Stimulated activated naive CD8-positive, alpha-beta T cell treated with anti-CD3 and anti-CD28 coated beads, Interleukin-15, Interleukin-2, amounts not matched to agents 100 U/mL and 50 U/mL, for 24 hours (primary cell): Measurements from ENCODE around the gene LIMCH1.

Experiments
- ATAC-seq: fragments of 150-1000 bp; cut with Tn5 transposase; one replicate; pipeline ENCODE4 v1.10.0; 2021
- DNase-seq: peaks from one replicate; pipeline ENCODE4 v3.0.0; 2021

Gene LIMCH1

GRCh38 chr4:41528512-41529205 lies 9.3 kb upstream of the LIMCH1 start:
- DNase-seq, result no peak
- ATAC-seq, result no peak

DNA sequence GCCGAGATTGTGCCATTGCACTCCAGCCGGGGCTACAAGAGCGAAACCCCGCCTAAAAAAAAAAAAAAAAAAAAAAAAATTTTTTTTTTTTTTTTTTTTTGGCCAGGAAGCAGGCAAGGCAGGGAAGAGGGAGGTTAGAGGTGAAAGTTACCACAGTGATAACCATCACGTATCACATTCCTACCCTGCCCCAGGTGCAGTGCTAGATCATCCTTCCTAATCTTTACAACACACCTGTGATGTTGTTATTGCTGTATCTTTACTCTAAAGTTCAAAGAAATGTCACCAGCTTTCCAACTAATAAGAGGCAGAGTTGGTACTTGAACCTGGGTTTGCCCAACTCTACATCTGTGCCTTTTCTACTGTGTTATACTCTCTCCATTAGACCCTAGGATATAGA lies 7.2 kb upstream of the LIMCH1 start:
- DNase-seq (no peak), ATAC-seq (no peak)

GRCh38 chr4:41532336-41532735 lies 5.6 kb upstream of the LIMCH1 start:
- DNase-seq (no peak), ATAC-seq (no peak)

GRCh38 chr4:41532882-41533281 lies 5.1 kb upstream of the LIMCH1 start:
- no peak for ATAC-seq

DNA sequence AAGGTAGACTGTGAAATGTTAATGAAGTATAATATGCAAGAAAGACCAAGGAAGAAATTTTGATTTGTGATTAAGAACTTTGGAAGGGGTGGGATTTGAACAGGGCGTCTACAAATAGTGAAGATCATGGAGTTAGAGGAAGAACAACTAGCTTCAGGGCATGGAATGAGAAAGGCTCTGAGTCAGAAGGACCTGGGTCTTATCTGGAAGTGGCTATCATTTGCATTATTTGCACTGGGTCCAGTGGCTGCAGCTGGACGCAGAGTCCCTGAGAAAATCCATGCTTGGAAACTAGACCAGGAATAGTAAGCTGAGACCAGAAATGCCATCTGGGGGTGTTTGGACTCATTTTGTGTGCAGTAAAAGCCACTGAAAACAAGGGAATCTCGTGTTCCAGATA lies 4.3 kb upstream of the LIMCH1 start:
- DNase-seq (no peak), ATAC-seq (no peak)

More at GRCh38 chr4:41532882-41533281, 5.1 kb upstream of the LIMCH1 start:
- DNase-seq, result no peak

GRCh38 chr4:41534404-41534803 lies 3.6 kb upstream of the LIMCH1 start:
- ATAC-seq, result no peak
- DNase-seq, result no peak

- ATAC-seq (no peak), DNase-seq (no peak)
These were observed 2.0 kb upstream of the LIMCH1 start for GRCh38 chr4:41535911-41536371.

- ATAC-seq, result no peak
- DNase-seq, result no peak
These were observed 566 bp upstream of the LIMCH1 start for GRCh38 chr4:41537292-41537890.

GRCh38 chr4:41538887-41539498 lies 1.0 kb downstream of the LIMCH1 start:
- ATAC-seq, result no peak
- DNase-seq, result no peak

- DNase-seq, result no peak
- ATAC-seq, result no peak
These were observed 1.8 kb downstream of the LIMCH1 start for GRCh38 chr4:41539711-41540110.

- no peak for ATAC-seq
- no peak for DNase-seq
These were observed 2.7 kb downstream of the LIMCH1 start for GRCh38 chr4:41540687-41541086.

DNA sequence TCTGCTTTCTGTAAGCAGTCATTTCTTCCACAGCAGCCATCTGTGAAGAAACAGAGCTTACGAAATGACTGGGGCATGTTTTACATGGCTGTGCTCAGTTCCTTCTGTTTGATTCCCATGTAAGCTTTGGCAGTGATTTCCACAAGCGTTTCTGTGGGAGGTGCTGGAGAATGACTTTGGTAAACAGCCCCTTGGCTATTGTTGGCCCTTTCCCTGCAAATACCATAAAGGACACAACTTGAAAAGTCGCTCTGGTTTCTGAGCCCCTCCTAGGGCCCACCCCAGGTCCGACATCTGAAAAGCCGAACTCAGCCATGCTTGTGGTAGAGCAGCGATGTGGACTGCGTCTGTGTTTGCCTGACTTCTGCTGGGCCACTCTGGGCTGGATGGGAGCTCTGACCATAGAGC lies 3.7 kb downstream of the LIMCH1 start:
- DNase-seq (no peak), ATAC-seq (no peak)

DNA sequence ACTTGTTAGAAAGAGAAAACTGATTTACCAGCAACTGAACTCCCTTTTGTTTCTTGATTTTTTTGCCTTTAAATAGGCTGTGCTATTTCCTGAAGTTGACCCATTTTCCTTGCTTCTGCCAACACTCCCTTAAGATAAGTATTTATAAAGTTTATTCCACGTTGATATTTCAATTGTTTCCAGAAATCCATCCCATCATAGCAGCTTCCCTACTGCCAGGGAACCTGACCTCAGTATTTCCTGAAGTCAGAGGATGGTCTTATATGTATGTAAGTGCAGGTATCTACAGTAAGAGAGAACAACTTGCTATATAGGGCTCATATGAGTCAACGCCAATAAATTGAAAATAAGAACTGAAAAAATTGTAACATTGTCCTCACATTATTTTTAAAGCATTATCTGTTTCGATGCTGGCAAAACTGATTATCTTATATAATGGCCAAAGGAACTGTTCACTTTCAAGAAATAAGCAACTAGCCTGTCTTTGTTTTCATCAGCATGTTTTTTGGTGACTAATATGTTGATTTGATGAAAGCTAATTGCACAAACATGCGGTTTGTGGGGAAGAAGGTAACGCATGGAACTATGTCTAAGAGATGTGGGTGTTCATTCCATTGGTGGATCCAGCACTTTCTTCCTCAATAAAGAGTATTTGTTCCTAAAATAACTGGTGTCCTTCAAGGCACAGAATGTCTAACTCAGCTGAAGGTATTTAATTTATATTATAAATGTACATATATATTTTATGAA lies 4.7 kb downstream of the LIMCH1 start:
- DNase-seq, result no peak
- ATAC-seq, result no peak

- DNase-seq, result no peak
- no peak for ATAC-seq
These were observed 7.3 kb downstream of the LIMCH1 start for GRCh38 chr4:41545238-41545637.

GRCh38 chr4:41546638-41547037 lies 8.7 kb downstream of the LIMCH1 start:
- ATAC-seq (no peak), DNase-seq (no peak)

- no peak for DNase-seq
- ATAC-seq, result no peak
These were observed 10.4 kb downstream of the LIMCH1 start for GRCh38 chr4:41548305-41548880.

- ATAC-seq (no peak), DNase-seq (no peak)
These were observed 11.5 kb downstream of the LIMCH1 start for GRCh38 chr4:41549478-41549877.

- no peak for DNase-seq
- no peak for ATAC-seq
These were observed 12.4 kb downstream of the LIMCH1 start for GRCh38 chr4:41550308-41550707.

DNA sequence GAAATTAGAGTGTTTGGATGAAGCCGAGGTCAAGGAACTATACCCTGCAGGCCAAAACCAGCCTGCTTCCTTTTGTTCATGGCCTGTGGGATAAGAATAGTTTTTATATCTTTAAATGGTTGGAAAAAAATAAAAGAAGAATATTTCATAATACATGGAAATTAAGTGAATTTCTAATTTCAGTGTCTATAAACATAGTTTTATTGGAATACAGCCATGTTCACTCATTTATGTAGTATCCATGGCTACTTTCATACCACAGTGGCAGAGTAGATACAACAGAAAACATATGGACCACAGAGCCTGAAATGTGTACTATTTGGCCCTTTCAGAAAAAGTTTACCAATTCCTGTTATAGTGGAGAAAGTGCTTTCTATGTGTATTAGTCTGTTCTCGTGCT lies 13.6 kb downstream of the LIMCH1 start:
- no peak for DNase-seq
- ATAC-seq, result no peak

DNA sequence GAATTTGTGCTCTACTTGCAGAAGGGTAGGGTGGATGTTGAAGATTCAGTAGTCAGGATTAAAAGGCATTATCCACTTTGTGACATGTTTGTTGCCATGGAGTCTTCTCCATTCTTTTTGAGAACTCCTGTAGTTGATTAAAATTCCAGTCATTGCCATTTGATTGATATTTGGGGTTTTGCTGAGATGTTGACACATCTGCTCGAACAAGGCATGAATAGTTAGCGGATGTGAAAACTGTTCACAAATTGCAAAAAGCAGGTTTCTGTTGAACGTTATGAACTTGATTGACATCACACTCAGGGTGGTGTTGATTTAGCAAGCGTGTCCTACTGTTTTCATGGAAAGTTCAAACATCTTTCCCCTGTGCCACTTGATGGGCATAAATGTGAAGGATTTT lies 16.9 kb downstream of the LIMCH1 start:
- ATAC-seq (no peak), DNase-seq (no peak)

DNA sequence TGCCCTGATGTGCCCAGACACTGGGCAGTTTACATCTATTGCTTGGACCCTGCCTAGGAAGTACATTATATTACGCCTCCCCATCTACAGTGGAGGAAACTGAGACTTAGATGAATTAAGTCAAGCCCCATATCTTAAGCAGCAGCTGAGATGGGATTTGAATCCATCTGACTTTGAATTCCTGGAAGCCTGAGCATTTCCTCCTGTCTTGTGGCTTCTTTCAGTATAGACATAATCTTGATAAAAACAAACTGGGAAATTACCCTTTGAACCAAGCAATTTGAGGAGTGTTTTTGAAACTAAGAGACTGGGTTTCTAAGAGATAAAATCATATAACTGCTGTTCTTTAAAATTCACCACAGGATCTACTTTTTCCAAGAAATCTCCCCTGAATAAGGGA lies 18.6 kb downstream of the LIMCH1 start:
- no peak for ATAC-seq
- no peak for DNase-seq

DNA sequence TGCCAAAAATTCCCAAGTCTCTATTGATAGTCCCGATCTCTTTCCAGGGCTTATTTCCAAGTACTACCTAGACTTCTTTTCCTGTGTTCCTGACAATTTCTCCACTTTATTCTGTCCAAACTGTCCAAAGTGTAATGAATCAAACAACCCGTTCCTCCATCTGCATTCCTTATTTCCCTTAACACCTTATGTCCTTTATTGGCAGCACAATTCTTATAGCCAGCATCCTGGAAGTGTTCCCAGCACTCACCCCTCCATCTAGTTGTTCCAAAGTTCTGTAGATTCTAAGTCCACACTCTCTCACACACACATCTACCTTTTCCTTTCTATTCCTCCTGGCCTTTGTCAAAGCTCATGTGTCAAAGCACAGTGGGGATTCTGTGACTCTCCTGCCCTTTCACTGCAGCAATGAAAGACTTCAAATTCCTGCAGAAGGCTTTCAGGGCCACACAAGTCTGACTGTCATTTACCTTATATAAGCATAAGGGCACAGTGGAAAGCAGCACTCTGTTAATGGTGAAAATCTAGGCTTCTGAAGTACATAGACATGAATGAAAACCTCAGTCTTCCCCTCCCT lies 22.1 kb downstream of the LIMCH1 start:
- no peak for ATAC-seq
- no peak for DNase-seq
